ENCODE measurements around the gene MTHFD1L. TPM values are rescaled to one million over a fixed set of nuclear protein-coding genes. Genes with fewer than 3 reads are reported as not detected.

Gene MTHFD1L
- total and polyA plus RNA-seq, 2 donors (not counting 3 experiments of a cell fraction or from before 2014, with no cell fraction given): 40.2 to 120 TPM

GRCh38 chr6:151096691-151097606, 231.4 kb downstream of the MTHFD1L start:
- H3K79me2 ChIP-seq (ENCODE audit: control insufficient read depth, insufficient read depth, low read length): no peaks in the 10 kb centered on the region
- no peak for FAIRE-seq
- H3K9me1 ChIP-seq (replicated peaks; ENCODE audit: control insufficient read depth, extremely low read depth, insufficient read depth, low read length): no peaks in the 10 kb centered on the region
- intact Hi-C loops (cut with micrococcal nuclease): no loop called here
- DNase-seq (ENCODE audit: low read depth, low spot score): no peak
- H3K27ac ChIP-seq (ENCODE audit: insufficient read depth, low read depth, low read length): no peak overlapping the region
- CTCF ChIA-PET: interaction anchor here (0.8 to 1.8 kb wide), 5 partner anchors 9 to 227 kb away, joined by 3 to 4 read pairs (median 3); no protein-coding TSS in a partner anchor
- dilution Hi-C loops (cut with MboI; ENCODE audit: extremely low pct_ligation_motif_present, low sequenced_read_pairs): no loop called here
- no peaks in the 10 kb centered on the region for H4K20me1 ChIP-seq (replicated peaks; ENCODE audit: control insufficient read depth, extremely low read depth, insufficient read depth, low read length)
- H3K4me3 ChIP-seq (replicated peaks in 1 of 3; ENCODE audit: insufficient read depth in 1 of 3, low read depth in 1 of 3, low read length in 3 of 3): no peak overlapping the region
- peaks cover 2 to 10% of the 10 kb centered on the region in 2 experiments for H3K36me3 ChIP-seq (ENCODE audit: control insufficient read depth in 2 of 2, extremely low read depth in 1 of 2, insufficient read depth in 2 of 2, low read length in 2 of 2)
- H3K9me3 ChIP-seq (replicated peaks; ENCODE audit: control insufficient read depth, insufficient read depth, low read length): no peaks in the 10 kb centered on the region
- no peaks in the 10 kb centered on the region for H3K27me3 ChIP-seq (ENCODE audit: control insufficient read depth in 2 of 2, insufficient read depth in 2 of 2, low read length in 2 of 2)
- peaks cover 11% of the 10 kb centered on the region for H3K4me1 ChIP-seq (ENCODE audit: control insufficient read depth, extremely low read depth, insufficient read depth, low read length)
- POLR2A ChIA-PET: no interaction called here
- no peak overlapping the region for H3K4me2 ChIP-seq (ENCODE audit: insufficient read depth, low read length)
- no TSS peak for BruUV-seq (replicated peaks)
- H2AFZ ChIP-seq (ENCODE audit: low read depth, low read length): no peak overlapping the region
- H3K9ac ChIP-seq (replicated peaks; ENCODE audit: extremely low read depth, insufficient read depth, low read length): no peak overlapping the region
- TF ChIP-seq GATA2 (IDR thresholded peaks at IDR 0.05; ENCODE audit: insufficient read depth, insufficient read length, low read depth, low read length) (no peak), POLR2AphosphoS5 (IDR thresholded peaks at IDR 0.05; ENCODE audit: insufficient read depth, low read depth, low read length) (no peak), CTCF (IDR thresholded peaks at IDR 0.05; ENCODE audit: extremely low read depth in 1 of 2, insufficient read depth in 1 of 2, low read depth in 1 of 2, low read length in 2 of 2) (no peak)

- Histone ChIP-seq H3K79me2 (ENCODE audit: control insufficient read depth, insufficient read depth, low read length) (no peaks in the 10 kb centered on the region), H2AFZ (ENCODE audit: low read depth, low read length) (no peak overlapping the region), H3K27ac (ENCODE audit: insufficient read depth, low read depth, low read length) (no peak overlapping the region), H3K9me1 (replicated peaks; ENCODE audit: control insufficient read depth, extremely low read depth, insufficient read depth, low read length) (no peaks in the 10 kb centered on the region), H3K4me3 (replicated peaks in 1 of 3; ENCODE audit: insufficient read depth in 1 of 3, low read depth in 1 of 3, low read length in 3 of 3) (no peak overlapping the region), H3K36me3 (ENCODE audit: control insufficient read depth in 2 of 2, extremely low read depth in 1 of 2, insufficient read depth in 2 of 2, low read length in 2 of 2) (peaks cover 1 to 6% of the 10 kb centered on the region in 2 experiments), H3K9ac (replicated peaks; ENCODE audit: extremely low read depth, insufficient read depth, low read length) (no peak overlapping the region), H3K27me3 (ENCODE audit: control insufficient read depth in 2 of 2, insufficient read depth in 2 of 2, low read length in 2 of 2) (no peaks in the 10 kb centered on the region), H3K4me2 (ENCODE audit: insufficient read depth, low read length) (no peak overlapping the region), H3K4me1 (ENCODE audit: control insufficient read depth, extremely low read depth, insufficient read depth, low read length) (no peaks in the 10 kb centered on the region), H3K9me3 (replicated peaks; ENCODE audit: control insufficient read depth, insufficient read depth, low read length) (no peaks in the 10 kb centered on the region), H4K20me1 (replicated peaks; ENCODE audit: control insufficient read depth, extremely low read depth, insufficient read depth, low read length) (no peaks in the 10 kb centered on the region)
- FAIRE-seq (no peak), DNase-seq (ENCODE audit: low read depth, low spot score) (no peak)
- BruUV-seq (replicated peaks): no TSS peak
- TF ChIP-seq MAX (IDR thresholded peaks at IDR 0.05; ENCODE audit: insufficient read depth, insufficient read length) (no peak), POLR2A (IDR thresholded peaks at IDR 0.05; ENCODE audit: low read depth, low read length) (no peak), EZH2 (IDR thresholded peaks at IDR 0.05; ENCODE audit: borderline replicate concordance, low read depth, low read length, severe bottlenecking) (no peak), FOS (IDR thresholded peaks at IDR 0.05; ENCODE audit: borderline replicate concordance, insufficient read depth, low read length) (no peak), JUN (IDR thresholded peaks at IDR 0.05; ENCODE audit: borderline replicate concordance, insufficient read depth, insufficient read length, low read depth) (no peak), MYC (IDR thresholded peaks at IDR 0.05; ENCODE audit: low read depth, low read length) (no peak), GATA2 (IDR thresholded peaks at IDR 0.05; ENCODE audit: insufficient read depth, insufficient read length, low read depth, low read length) (no peak), CTCF (IDR thresholded peaks at IDR 0.05; ENCODE audit: extremely low read depth in 1 of 2, insufficient read depth in 1 of 2, low read depth in 1 of 2, low read length in 2 of 2) (no peak), POLR2AphosphoS5 (IDR thresholded peaks at IDR 0.05; ENCODE audit: insufficient read depth, low read depth, low read length) (no peak)
- dilution Hi-C loops (cut with MboI; ENCODE audit: extremely low pct_ligation_motif_present, low sequenced_read_pairs) (no loop called here), intact Hi-C loops (cut with micrococcal nuclease) (no loop called here)
- POLR2A ChIA-PET: no interaction called here
- CTCF ChIA-PET: interaction anchor here (0.8 to 2.0 kb wide), 4 partner anchors 8 to 226 kb away, joined by 3 to 6 read pairs (median 3); no protein-coding TSS in a partner anchor
Observed at GRCh38 chr6:151098166-151098565, 232.7 kb downstream of the MTHFD1L start.
